ENCODE data around the gene RANGAP1. TPM values are rescaled to one million over a fixed set of nuclear protein-coding genes. Genes with fewer than 3 reads are reported as not detected.

RANGAP1 gene
- total and polyA plus RNA-seq, 2 of the 13 experiments (the other 11 are each of a cell fraction or from before 2014, with no cell fraction given): 51.8 to 83.9 TPM

GRCh38 chr22:41308544-41308947, 22.6 kb upstream of the RANGAP1 start (continued):
- TF ChIP-seq ZBTB25 (CRISPR knock-in tag; IDR thresholded peaks at IDR 0.05) (0 out of 2 replicates have a peak, but pooled peaks have one; percentile 41), ZNF512B (CRISPR knock-in tag; IDR thresholded peaks at IDR 0.05; ENCODE audit: borderline replicate concordance) (no peak), GATAD1 (CRISPR knock-in tag; IDR thresholded peaks at IDR 0.05) (peak; percentile 64), RCOR2 (CRISPR knock-in tag; IDR thresholded peaks at IDR 0.05) (no peak), ZNF580 (CRISPR knock-in tag; IDR thresholded peaks at IDR 0.05; ENCODE audit: borderline replicate concordance, low read depth) (peak; percentile 86; the same call in 1 of the 2 replicates), ZFP91 (CRISPR knock-in tag; IDR thresholded peaks at IDR 0.05; ENCODE audit: borderline replicate concordance) (peak; percentile 70), KDM6A (CRISPR knock-in tag; IDR thresholded peaks at IDR 0.05; ENCODE audit: low read depth) (peak; percentile 55; the same call in 1 of the 2 replicates), HMGXB4 (CRISPR knock-in tag; IDR thresholded peaks at IDR 0.05; ENCODE audit: borderline replicate concordance in 1 of 2, low read depth in 1 of 2) (peak in 1 of 2 experiments; percentile 50; a peak in 2 of 4 replicates), ETS1 (CRISPR knock-in tag; IDR thresholded peaks at IDR 0.05) (no peak), HNF1A (IDR thresholded peaks at IDR 0.05; ENCODE audit: low read depth) (peak; percentile 29; the same call in 1 of the 2 replicates), HNF1A (CRISPR knock-in tag; IDR thresholded peaks at IDR 0.05; ENCODE audit: borderline replicate concordance) (no peak; the same call in 1 of the 2 replicates)
- TF ChIP-seq, protein P1, sequence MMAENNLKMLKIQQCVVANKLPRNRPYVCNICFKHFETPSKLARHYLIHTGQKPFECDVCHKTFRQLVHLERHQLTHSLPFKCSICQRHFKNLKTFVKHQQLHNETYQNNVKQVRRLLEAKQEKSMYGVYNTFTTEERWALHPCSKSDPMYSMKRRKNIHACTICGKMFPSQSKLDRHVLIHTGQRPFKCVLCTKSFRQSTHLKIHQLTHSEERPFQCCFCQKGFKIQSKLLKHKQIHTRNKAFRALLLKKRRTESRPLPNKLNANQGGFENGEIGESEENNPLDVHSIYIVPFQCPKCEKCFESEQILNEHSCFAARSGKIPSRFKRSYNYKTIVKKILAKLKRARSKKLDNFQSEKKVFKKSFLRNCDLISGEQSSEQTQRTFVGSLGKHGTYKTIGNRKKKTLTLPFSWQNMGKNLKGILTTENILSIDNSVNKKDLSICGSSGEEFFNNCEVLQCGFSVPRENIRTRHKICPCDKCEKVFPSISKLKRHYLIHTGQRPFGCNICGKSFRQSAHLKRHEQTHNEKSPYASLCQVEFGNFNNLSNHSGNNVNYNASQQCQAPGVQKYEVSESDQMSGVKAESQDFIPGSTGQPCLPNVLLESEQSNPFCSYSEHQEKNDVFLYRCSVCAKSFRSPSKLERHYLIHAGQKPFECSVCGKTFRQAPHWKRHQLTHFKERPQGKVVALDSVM (CRISPR knock-in tag; IDR thresholded peaks at IDR 0.05): peak; percentile 60
